Prostate gland (tissue), 2 donors: ENCODE measurements around the gene RBM27.

ENCODE experiments used
- POLR2AphosphoS5 ChIP-seq: sonication (generic); formaldehyde crosslinking; IDR thresholded peaks from one replicate; pipeline ENCODE4 v1.6.1; 2017; ENCODE audit warnings: antibody characterized with exemption
- TF ChIP-seq, protein P1 (sequence below), 4 experiments: fragments of 200-600 bp in 2 of 4; fragments of 450-650 bp in 2 of 4; sonication (generic) in 2 of 4; IDR thresholded peaks; 1 replicate in 3 of 4; 2 replicates in 1 of 4; pipeline ENCODE4 v1.5.1; 2016 to 2019; ENCODE audit warnings: antibody characterized with exemption in 4 of 4, mild to moderate bottlenecking in 2 of 4, moderate library complexity in 2 of 4

DNA sequence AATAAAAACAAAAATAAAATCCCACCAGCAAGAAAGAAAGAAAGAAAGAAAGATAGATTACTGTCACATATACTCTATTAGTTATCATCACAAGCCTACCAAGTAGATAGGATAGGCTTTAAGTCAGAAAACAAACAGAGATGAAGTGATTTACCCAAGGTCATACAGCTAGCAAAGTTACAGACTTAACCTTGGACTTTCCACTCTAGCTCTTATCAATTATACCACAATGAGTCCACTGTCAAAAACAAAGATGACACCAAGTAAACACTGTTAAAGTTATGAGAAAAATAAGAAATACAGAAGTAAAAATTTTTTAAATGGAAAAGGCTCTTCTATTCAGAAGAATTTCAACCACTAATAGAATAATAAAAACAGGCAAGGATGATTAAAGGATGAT, 34.3 kb upstream of the RBM27 start:
- TF ChIP-seq, protein P1, sequence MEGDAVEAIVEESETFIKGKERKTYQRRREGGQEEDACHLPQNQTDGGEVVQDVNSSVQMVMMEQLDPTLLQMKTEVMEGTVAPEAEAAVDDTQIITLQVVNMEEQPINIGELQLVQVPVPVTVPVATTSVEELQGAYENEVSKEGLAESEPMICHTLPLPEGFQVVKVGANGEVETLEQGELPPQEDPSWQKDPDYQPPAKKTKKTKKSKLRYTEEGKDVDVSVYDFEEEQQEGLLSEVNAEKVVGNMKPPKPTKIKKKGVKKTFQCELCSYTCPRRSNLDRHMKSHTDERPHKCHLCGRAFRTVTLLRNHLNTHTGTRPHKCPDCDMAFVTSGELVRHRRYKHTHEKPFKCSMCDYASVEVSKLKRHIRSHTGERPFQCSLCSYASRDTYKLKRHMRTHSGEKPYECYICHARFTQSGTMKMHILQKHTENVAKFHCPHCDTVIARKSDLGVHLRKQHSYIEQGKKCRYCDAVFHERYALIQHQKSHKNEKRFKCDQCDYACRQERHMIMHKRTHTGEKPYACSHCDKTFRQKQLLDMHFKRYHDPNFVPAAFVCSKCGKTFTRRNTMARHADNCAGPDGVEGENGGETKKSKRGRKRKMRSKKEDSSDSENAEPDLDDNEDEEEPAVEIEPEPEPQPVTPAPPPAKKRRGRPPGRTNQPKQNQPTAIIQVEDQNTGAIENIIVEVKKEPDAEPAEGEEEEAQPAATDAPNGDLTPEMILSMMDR (IDR thresholded peaks at IDR 0.05): no peak
- no peak for TF ChIP-seq POLR2AphosphoS5
